GM18867 (cell line): Measurements from ENCODE around the gene HSPB9.

Experiments used
- ATAC-seq: cut with Tn5 transposase; IDR thresholded peaks from one replicate; pipeline ENCODE4 v1.9.1; 2021; ENCODE audit warnings: mild to moderate bottlenecking, moderate library complexity; ENCODE audit not compliant: unreplicated experiment

Gene HSPB9

GRCh38 chr17:42122371-42123303 is at the start of gene HSPB9:
HSPB9 (plus strand) TSS chr17:42122804; CDS start chr17:42122851, 47 bp downstream.
- ATAC-seq: no peak

GRCh38 chr17:42075789-42076188 is 46.8 kb upstream of the HSPB9 start:
- ATAC-seq: no peak

GRCh38 chr17:42076797-42077559 is 45.6 kb upstream of the HSPB9 start:
- no peak for ATAC-seq

GRCh38 chr17:42077755-42078154 is 44.8 kb upstream of the HSPB9 start:
- no peak for ATAC-seq

GRCh38 chr17:42078396-42079043 is 44.1 kb upstream of the HSPB9 start:
- no peak for ATAC-seq

GRCh38 chr17:42079541-42079940 is 43.1 kb upstream of the HSPB9 start:
- no peak for ATAC-seq

- ATAC-seq: no peak
These were observed 41.0 kb upstream of the HSPB9 start for GRCh38 chr17:42081516-42082129.

- no peak for ATAC-seq
These were observed 35.4 kb upstream of the HSPB9 start for GRCh38 chr17:42087042-42087701.

GRCh38 chr17:42087736-42088705 is 34.6 kb upstream of the HSPB9 start:
- no peak for ATAC-seq

GRCh38 chr17:42088736-42089135 is 33.9 kb upstream of the HSPB9 start:
- ATAC-seq: no peak

GRCh38 chr17:42090964-42091790 is 31.4 kb upstream of the HSPB9 start:
- ATAC-seq: no peak

GRCh38 chr17:42092939-42093338 is 29.7 kb upstream of the HSPB9 start:
- no peak for ATAC-seq

- ATAC-seq: no peak
These were observed 28.1 kb upstream of the HSPB9 start for GRCh38 chr17:42094375-42095069.

- ATAC-seq: no peak
These were observed 26.1 kb upstream of the HSPB9 start for GRCh38 chr17:42096360-42097111.

GRCh38 chr17:42097691-42098631 is 24.6 kb upstream of the HSPB9 start, which contains the start of gene ZNF385C:
ZNF385C (minus strand) TSS chr17:42098473; CDS start chr17:42063056, 35,417 bp downstream.
- no peak for ATAC-seq
